CD4-positive, alpha-beta memory T cell (primary cell): ENCODE results near the gene MYCBPAP. TPM values are rescaled to one million over a fixed set of nuclear protein-coding genes. Genes with fewer than 3 reads are reported as not detected.

Experiments used
- CTCF ChIA-PET: fragments of 350-600 bp; sonication (Branson Sonifier 250); formaldehyde crosslinking; loops from one replicate; lab custom pipeline; 2021; ENCODE audit warnings: inconsistent platforms; ENCODE audit not compliant: partially characterized antibody; lab: Charles Lee
- POLR2A ChIA-PET: fragments of 350-600 bp; sonication (Branson Sonifier 250); formaldehyde crosslinking; loops from one replicate; lab custom pipeline; 2021; ENCODE audit not compliant: partially characterized antibody; lab: Charles Lee
- DNase-seq, 5 donors: peaks; one replicate each; pipeline versions ENCODE4 v3.0.0 to v3.0.0-alpha.2; 2020 to 2022; ENCODE audit warnings: mixed read lengths in 1 of 5
- H3K27ac ChIP-seq: one replicate; pipeline ENCODE4 v1.7.0; 2013; ENCODE audit warnings: low read depth, low read length
- H3K27me3 ChIP-seq: 2 replicates; pipeline ENCODE4 v1.7.0; 2013; ENCODE audit warnings: mild to moderate bottlenecking, low read length, moderate library complexity; ENCODE audit not compliant: insufficient read depth
- H3K36me3 ChIP-seq: 2 replicates; pipeline ENCODE4 v1.7.0; 2013; ENCODE audit warnings: mild to moderate bottlenecking, low read length, moderate library complexity; ENCODE audit not compliant: insufficient read depth
- H3K4me1 ChIP-seq: 2 replicates; pipeline ENCODE4 v1.7.0; 2013; ENCODE audit warnings: mild to moderate bottlenecking, low read length, moderate library complexity; ENCODE audit not compliant: insufficient read depth
- H3K4me3 ChIP-seq, 2 donors: one replicate each; pipeline ENCODE4 v1.7.0; 2013; ENCODE audit warnings: low read length in 2 of 2, mild to moderate bottlenecking in 1 of 2
- H3K9me3 ChIP-seq, 2 donors: one replicate each; pipeline ENCODE4 v1.7.0; 2013; ENCODE audit warnings: low read length in 2 of 2, control low read depth in 1 of 2; ENCODE audit not compliant: control insufficient read depth in 1 of 2
- H3K27ac Mint-ChIP-seq, 7 donors: one replicate each; pipeline ENCODE4 v1.8.0; 2020 to 2021; ENCODE audit warnings: mixed read lengths in 7 of 7, mild to moderate bottlenecking in 6 of 7, inconsistent platforms in 3 of 7, moderate library complexity in 3 of 7
- H3K27me3 Mint-ChIP-seq, 2 donors: one replicate each; pipeline ENCODE4 v1.8.0; 2020 to 2021; ENCODE audit warnings: mixed read lengths in 2 of 2
- H3K36me3 Mint-ChIP-seq, 2 donors: one replicate each; pipeline ENCODE4 v1.8.0; 2020 to 2021; ENCODE audit warnings: mixed read lengths in 2 of 2, inconsistent platforms in 1 of 2, mild to moderate bottlenecking in 1 of 2
- H3K4me1 Mint-ChIP-seq, 4 donors: one replicate each; pipeline ENCODE4 v1.8.0; 2020 to 2021; ENCODE audit warnings: mixed read lengths in 4 of 4, mild to moderate bottlenecking in 1 of 4
- H3K4me3 Mint-ChIP-seq, 8 donors: one replicate each; pipeline ENCODE4 v1.8.0; 2020 to 2021; ENCODE audit warnings: mixed read lengths in 8 of 8, mild to moderate bottlenecking in 7 of 8, moderate library complexity in 6 of 8, inconsistent platforms in 3 of 8
- H3K9me3 Mint-ChIP-seq, 8 donors: one replicate each; pipeline ENCODE4 v1.8.0; 2020 to 2021; ENCODE audit warnings: mixed read lengths in 8 of 8, mild to moderate bottlenecking in 5 of 8, inconsistent platforms in 3 of 8, moderate library complexity in 1 of 8
- intact Hi-C: fragments of 100-400 bp; cut with micrococcal nuclease; formaldehyde crosslinking; loops from one replicate; pipeline ENCODE4 v1.15.1; 2023
- polyA plus RNA-seq, 2 donors: library from polyadenylated mRNA; unstranded; fragments of 300-500 nt; fragmentation: Illumina TruSeq; gene quantifications; one replicate each; pipeline ENCODE4 v1.2.3, GENCODE V29; 2021
- total RNA-seq, 2 experiments: library from RNA; stranded (reverse); gene quantifications; one replicate each; pipeline ENCODE4 v1.2.3, GENCODE V29; 2021

MYCBPAP gene
- total and polyA plus RNA-seq, 4 experiments from 2014 or later: 0.24 to 6.8 (median 5.3) TPM; not detected in 1

- Mint-ChIP-seq H3K9me3 (no peaks in the 10 kb centered on the region), H3K27ac (peak overlapping the region in 1 of 7 donors; percentile 11), H3K4me3 (peak overlapping the region in 2 of 8 donors; percentile 17 to 64), H3K27me3 (peaks cover 34 to 48% of the 10 kb centered on the region in 2 donors), H3K36me3 (no peaks in the 10 kb centered on the region), H3K4me1 (peaks cover 3 to 19% (median 8%) of the 10 kb centered on the region in 4 donors)
- H3K27ac ChIP-seq: no peak overlapping the region
- no peaks in the 10 kb centered on the region for H3K9me3 ChIP-seq
- ChIA-PET POLR2A (no interaction called here), CTCF (no interaction called here)
- peaks cover 20% of the 10 kb centered on the region for H3K4me1 ChIP-seq
- peak in 1 of 5 donors; percentile 9 for DNase-seq
- H3K4me3 ChIP-seq: no peak overlapping the region
- peaks cover 19% of the 10 kb centered on the region for H3K27me3 ChIP-seq
- intact Hi-C loops: no loop called here
- H3K36me3 ChIP-seq: no peaks in the 10 kb centered on the region
Measured at GRCh38 chr17:50533185-50533584, 24.9 kb downstream of the MYCBPAP start.

GRCh38 chr17:50533720-50534148, 25.5 kb downstream of the MYCBPAP start:
- Mint-ChIP-seq H3K36me3 (no peaks in the 10 kb centered on the region), H3K4me1 (peaks cover 3 to 19% (median 8%) of the 10 kb centered on the region in 4 donors), H3K27ac (peak overlapping the region in 1 of 7 donors; percentile 30), H3K4me3 (peak overlapping the region in 5 of 8 donors; percentile 15 to 64 (median 54)), H3K27me3 (peaks cover 34 to 44% of the 10 kb centered on the region in 2 donors), H3K9me3 (no peaks in the 10 kb centered on the region)
- ChIA-PET CTCF (no interaction called here), POLR2A (no interaction called here)
- Histone ChIP-seq H3K36me3 (no peaks in the 10 kb centered on the region), H3K4me3 (no peak overlapping the region), H3K9me3 (no peaks in the 10 kb centered on the region), H3K27ac (no peak overlapping the region), H3K27me3 (peaks cover 19% of the 10 kb centered on the region), H3K4me1 (peaks cover 20% of the 10 kb centered on the region)
- intact Hi-C loops: no loop called here
- no peak for DNase-seq

- Histone ChIP-seq H3K27me3 (peaks cover 19% of the 10 kb centered on the region), H3K27ac (no peak overlapping the region), H3K9me3 (no peaks in the 10 kb centered on the region), H3K36me3 (no peaks in the 10 kb centered on the region), H3K4me1 (peaks cover 20% of the 10 kb centered on the region), H3K4me3 (no peak overlapping the region)
- POLR2A ChIA-PET: no interaction called here
- Mint-ChIP-seq H3K9me3 (no peaks in the 10 kb centered on the region), H3K4me1 (peaks cover 3 to 19% (median 8%) of the 10 kb centered on the region in 4 donors), H3K4me3 (peak overlapping the region in 4 of 8 donors; percentile 15 to 64 (median 60)), H3K27me3 (peaks cover 28 to 39% of the 10 kb centered on the region in 2 donors), H3K27ac (no peak overlapping the region), H3K36me3 (no peaks in the 10 kb centered on the region)
- CTCF ChIA-PET: no interaction called here
- peak in 1 of 5 donors; percentile 30 for DNase-seq
- intact Hi-C loops: no loop called here
Measured at GRCh38 chr17:50534222-50534978, 26.2 kb downstream of the MYCBPAP start.

- intact Hi-C loops: no loop called here
- no peaks in the 10 kb centered on the region for H3K9me3 Mint-ChIP-seq
- peaks cover 19% of the 10 kb centered on the region for H3K27me3 ChIP-seq
Measured at GRCh38 chr17:50534979-50535326, 26.7 kb downstream of the MYCBPAP start.

GRCh38 chr17:50535407-50535806, 27.2 kb downstream of the MYCBPAP start:
- POLR2A ChIA-PET: no interaction called here
- Mint-ChIP-seq H3K4me3 (no peak overlapping the region), H3K36me3 (no peaks in the 10 kb centered on the region), H3K27ac (peak overlapping the region in 1 of 7 donors; percentile 14), H3K27me3 (peaks cover 19 to 33% of the 10 kb centered on the region in 2 donors), H3K4me1 (peaks cover 3 to 19% (median 8%) of the 10 kb centered on the region in 4 donors), H3K9me3 (no peaks in the 10 kb centered on the region)
- intact Hi-C loops: no loop called here
- CTCF ChIA-PET: no interaction called here
- Histone ChIP-seq H3K36me3 (no peaks in the 10 kb centered on the region), H3K4me3 (no peak overlapping the region), H3K4me1 (peaks cover 20% of the 10 kb centered on the region), H3K27ac (no peak overlapping the region), H3K9me3 (no peaks in the 10 kb centered on the region), H3K27me3 (peaks cover 19% of the 10 kb centered on the region)
- peak in 1 of 5 donors; percentile 13 for DNase-seq

More at GRCh38 chr17:50534979-50535326, 26.7 kb downstream of the MYCBPAP start:
- Histone ChIP-seq H3K27ac (no peak overlapping the region), H3K4me1 (peaks cover 20% of the 10 kb centered on the region), H3K4me3 (no peak overlapping the region), H3K36me3 (no peaks in the 10 kb centered on the region), H3K9me3 (no peaks in the 10 kb centered on the region)
- ChIA-PET POLR2A (no interaction called here), CTCF (no interaction called here)
- peaks cover 3 to 19% (median 8%) of the 10 kb centered on the region in 4 donors for H3K4me1 Mint-ChIP-seq
- H3K4me3 Mint-ChIP-seq: no peak overlapping the region
- peaks cover 22 to 35% of the 10 kb centered on the region in 2 donors for H3K27me3 Mint-ChIP-seq
- no peak for DNase-seq
- H3K36me3 Mint-ChIP-seq: no peaks in the 10 kb centered on the region
- no peak overlapping the region for H3K27ac Mint-ChIP-seq

GRCh38 chr17:50536683-50537646, 28.7 kb downstream of the MYCBPAP start:
- H3K27me3 ChIP-seq: peaks cover 11% of the 10 kb centered on the region
- CTCF ChIA-PET: no interaction called here
- H3K27me3 Mint-ChIP-seq: peaks cover 9 to 18% of the 10 kb centered on the region in 2 donors
- intact Hi-C loops: no loop called here
- POLR2A ChIA-PET: no interaction called here
- H3K4me1 Mint-ChIP-seq: peaks cover 4 to 23% (median 11%) of the 10 kb centered on the region in 4 donors
- H3K4me1 ChIP-seq: peaks cover 26% of the 10 kb centered on the region
- H3K36me3 Mint-ChIP-seq: no peaks in the 10 kb centered on the region
- DNase-seq: peak in 1 of 5 donors; percentile 5
- no peaks in the 10 kb centered on the region for H3K9me3 ChIP-seq
- H3K4me3 Mint-ChIP-seq: peak overlapping the region in 2 of 8 donors; percentile 12 to 51
- no peak overlapping the region for H3K27ac Mint-ChIP-seq
- no peaks in the 10 kb centered on the region for H3K9me3 Mint-ChIP-seq
- H3K36me3 ChIP-seq: no peaks in the 10 kb centered on the region
- H3K27ac ChIP-seq: no peak overlapping the region
- no peak overlapping the region for H3K4me3 ChIP-seq
